GM20431 (cell line): Measurements from ENCODE around the gene AZIN2.
"Not testable (repeated sequence)": the region's sequence is repeated elsewhere in the genome, so short reads cannot be mapped to it uniquely, and the experiment has no call there.

ENCODE experiments used
- in situ Hi-C: fragments of 300-500 bp; cut with MseI, MboI; formaldehyde crosslinking; loops from one replicate; pipeline ENCODE4 v1.15.0; 2020; ENCODE audit warnings: low sequenced_read_pairs; ENCODE audit not compliant: unreplicated experiment

The AZIN2 gene

GRCh38 chr1:33080885-33081553, at the start of gene AZIN2:
Gene AZIN2 (plus strand): TSS chr1:33081153. CDS start chr1:33082250, 1,097 bp downstream.
- in situ Hi-C loops, result no loop called here

- in situ Hi-C loops, result no loop called here
These were observed 49.4 kb upstream of the AZIN2 start for GRCh38 chr1:33031506-33031905.

- in situ Hi-C loops, result no loop called here
These were observed 48.7 kb upstream of the AZIN2 start for GRCh38 chr1:33032126-33032869.

GRCh38 chr1:33036051-33036525, 44.9 kb upstream of the AZIN2 start:
- in situ Hi-C loops, result no loop called here

GRCh38 chr1:33036526-33037503, 44.1 kb upstream of the AZIN2 start, which contains the start of gene AK2:
Gene AK2 (minus strand): TSS chr1:33036883. CDS start chr1:33036828, 55 bp downstream.
- in situ Hi-C loops, result no loop called here

GRCh38 chr1:33039840-33040239, 41.1 kb upstream of the AZIN2 start:
- in situ Hi-C loops, result no loop called here

- in situ Hi-C loops, result no loop called here
These were observed 39.9 kb upstream of the AZIN2 start for GRCh38 chr1:33041026-33041425.

- in situ Hi-C loops, result no loop called here
These were observed 38.1 kb upstream of the AZIN2 start for GRCh38 chr1:33042831-33043230.

- in situ Hi-C loops, result no loop called here
These were observed 37.5 kb upstream of the AZIN2 start for GRCh38 chr1:33043267-33044092.

- in situ Hi-C loops, result no loop called here
These were observed 35.7 kb upstream of the AZIN2 start for GRCh38 chr1:33045246-33045645.

GRCh38 chr1:33045814-33046213, 35.1 kb upstream of the AZIN2 start:
- in situ Hi-C loops, result no loop called here

GRCh38 chr1:33046234-33046633, 34.7 kb upstream of the AZIN2 start:
- in situ Hi-C loops, result not testable (repeated sequence)

- in situ Hi-C loops, result no loop called here
These were observed 33.7 kb upstream of the AZIN2 start for GRCh38 chr1:33047290-33047689.

GRCh38 chr1:33047839-33048305, 33.1 kb upstream of the AZIN2 start:
- in situ Hi-C loops, result no loop called here

GRCh38 chr1:33048426-33048825, 32.5 kb upstream of the AZIN2 start:
- in situ Hi-C loops, result no loop called here

GRCh38 chr1:33049371-33049770, 31.6 kb upstream of the AZIN2 start:
- in situ Hi-C loops, result no loop called here

GRCh38 chr1:33050221-33051076, 30.5 kb upstream of the AZIN2 start:
- in situ Hi-C loops, result loop anchor here (10.0 kb wide), 1 partner anchor 116 kb away; no protein-coding TSS in a partner anchor
